ENCODE measurements around the gene B4GALNT3. TPM values are rescaled to one million over a fixed set of nuclear protein-coding genes. Genes with fewer than 3 reads are reported as not detected.

B4GALNT3 gene
- total RNA-seq, 1 donor from 2014 or later = 67.0 TPM

DNA sequence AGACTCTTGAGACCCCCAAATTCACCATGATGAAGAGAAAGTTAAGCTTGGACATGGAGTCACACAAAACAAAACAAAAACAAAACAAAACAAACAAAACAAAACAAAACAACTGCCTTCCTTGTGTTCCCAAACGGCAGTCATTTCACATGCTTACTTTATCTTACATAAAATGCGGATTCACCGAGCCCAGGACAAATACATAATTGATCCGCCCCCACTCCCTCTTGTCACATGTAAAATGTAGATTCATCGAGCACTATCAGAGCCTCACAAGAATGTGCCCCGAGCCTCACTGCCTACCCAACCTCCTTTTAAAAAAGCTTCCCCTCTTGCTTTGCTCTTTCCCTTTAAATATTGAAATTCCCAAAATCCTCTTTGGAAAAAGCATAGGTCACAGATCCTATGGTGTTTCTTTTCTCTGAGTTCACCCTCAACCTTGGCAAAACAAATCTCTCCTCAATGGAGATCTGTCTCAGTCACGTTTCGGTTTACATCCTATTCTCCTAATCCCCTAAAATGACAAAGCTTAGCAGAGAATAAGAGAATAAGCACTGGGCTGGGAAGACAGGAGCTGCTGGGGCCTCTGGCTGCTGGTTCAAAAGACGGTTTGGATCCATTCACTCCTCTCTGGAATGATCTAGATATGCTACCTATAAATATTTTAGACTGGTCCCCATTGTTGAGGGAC, 119.8 kb downstream of the B4GALNT3 start:
- peak overlapping the region; percentile 10 for H3K27ac Mint-ChIP-seq
- TF ChIP-seq, protein P1, sequence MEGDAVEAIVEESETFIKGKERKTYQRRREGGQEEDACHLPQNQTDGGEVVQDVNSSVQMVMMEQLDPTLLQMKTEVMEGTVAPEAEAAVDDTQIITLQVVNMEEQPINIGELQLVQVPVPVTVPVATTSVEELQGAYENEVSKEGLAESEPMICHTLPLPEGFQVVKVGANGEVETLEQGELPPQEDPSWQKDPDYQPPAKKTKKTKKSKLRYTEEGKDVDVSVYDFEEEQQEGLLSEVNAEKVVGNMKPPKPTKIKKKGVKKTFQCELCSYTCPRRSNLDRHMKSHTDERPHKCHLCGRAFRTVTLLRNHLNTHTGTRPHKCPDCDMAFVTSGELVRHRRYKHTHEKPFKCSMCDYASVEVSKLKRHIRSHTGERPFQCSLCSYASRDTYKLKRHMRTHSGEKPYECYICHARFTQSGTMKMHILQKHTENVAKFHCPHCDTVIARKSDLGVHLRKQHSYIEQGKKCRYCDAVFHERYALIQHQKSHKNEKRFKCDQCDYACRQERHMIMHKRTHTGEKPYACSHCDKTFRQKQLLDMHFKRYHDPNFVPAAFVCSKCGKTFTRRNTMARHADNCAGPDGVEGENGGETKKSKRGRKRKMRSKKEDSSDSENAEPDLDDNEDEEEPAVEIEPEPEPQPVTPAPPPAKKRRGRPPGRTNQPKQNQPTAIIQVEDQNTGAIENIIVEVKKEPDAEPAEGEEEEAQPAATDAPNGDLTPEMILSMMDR (IDR thresholded peaks at IDR 0.05; ENCODE audit: unreplicated experiment) = no peak
- H3K4me3 Mint-ChIP-seq (ENCODE audit: low read depth) = no peak overlapping the region

DNA sequence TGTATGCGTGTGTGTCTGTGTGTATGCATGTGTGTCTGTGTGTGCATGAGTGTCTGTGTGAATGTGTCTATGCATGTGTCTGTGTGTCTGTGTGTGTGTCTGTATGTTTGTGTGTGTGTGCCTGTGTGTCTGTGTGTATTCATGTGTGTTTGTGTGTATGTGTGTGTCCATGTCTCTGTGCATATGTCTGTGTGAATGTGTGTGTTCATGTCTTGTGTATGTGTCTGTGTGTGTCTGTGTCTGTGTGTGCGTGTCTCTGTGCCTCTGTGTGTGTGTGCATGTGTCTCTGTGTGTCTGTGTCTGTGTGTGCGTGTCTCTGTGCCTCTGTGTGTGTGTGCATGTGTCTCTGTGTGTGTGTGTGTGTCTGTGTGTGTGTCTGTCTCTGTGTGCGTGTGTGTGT, 121.1 kb downstream of the B4GALNT3 start:
- no peak overlapping the region for H3K4me3 Mint-ChIP-seq (ENCODE audit: low read depth)
- H3K27ac Mint-ChIP-seq = no peak overlapping the region
- H3K27me3 Mint-ChIP-seq = peaks cover 22% of the 10 kb centered on the region
- no peaks in the 10 kb centered on the region for H3K9me3 Mint-ChIP-seq (ENCODE audit: low read depth)
- no peak for DNase-seq (ENCODE audit: low spot score, unreplicated experiment)
- H3K4me1 Mint-ChIP-seq (ENCODE audit: low read depth) = peaks cover 26% of the 10 kb centered on the region
- no peaks in the 10 kb centered on the region for H3K36me3 Mint-ChIP-seq (ENCODE audit: insufficient read depth)
- TF ChIP-seq, protein P1 (IDR thresholded peaks at IDR 0.05; ENCODE audit: unreplicated experiment) = no peak

More for the DNA sequence above, 119.8 kb downstream of the B4GALNT3 start:
- peaks cover under 1% of the 10 kb centered on the region for H3K9me3 Mint-ChIP-seq (ENCODE audit: low read depth)
- DNase-seq (ENCODE audit: low spot score, unreplicated experiment) = no peak
- no peaks in the 10 kb centered on the region for H3K36me3 Mint-ChIP-seq (ENCODE audit: insufficient read depth)
- peaks cover 21% of the 10 kb centered on the region for H3K27me3 Mint-ChIP-seq
- peaks cover 22% of the 10 kb centered on the region for H3K4me1 Mint-ChIP-seq (ENCODE audit: low read depth)

DNA sequence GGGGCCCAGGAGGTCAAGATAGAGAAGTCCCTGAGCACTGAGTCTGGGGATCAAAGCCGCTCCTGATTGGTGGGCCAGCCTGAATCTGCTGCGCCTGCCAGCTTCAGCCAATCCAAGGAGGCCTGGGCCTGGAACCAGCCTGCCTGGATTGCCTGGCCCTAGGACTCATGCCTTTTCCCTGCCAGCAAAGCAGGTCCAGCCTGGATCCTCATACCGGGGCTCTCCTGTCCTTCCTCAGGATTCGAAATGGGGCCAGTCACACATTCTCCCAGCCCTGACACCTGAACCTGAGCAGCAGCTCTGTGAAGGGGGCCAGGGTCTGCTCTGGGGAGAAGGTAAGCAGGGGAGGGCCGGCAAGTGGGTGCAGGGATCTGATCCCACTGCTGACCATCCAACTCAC, 121.6 kb downstream of the B4GALNT3 start:
- no peaks in the 10 kb centered on the region for H3K9me3 Mint-ChIP-seq (ENCODE audit: low read depth)
- TF ChIP-seq, protein P1 (IDR thresholded peaks at IDR 0.05; ENCODE audit: unreplicated experiment) = no peak
- peaks cover 28% of the 10 kb centered on the region for H3K4me1 Mint-ChIP-seq (ENCODE audit: low read depth)
- H3K4me3 Mint-ChIP-seq (ENCODE audit: low read depth) = no peak overlapping the region
- peaks cover 24% of the 10 kb centered on the region for H3K27me3 Mint-ChIP-seq
- DNase-seq (ENCODE audit: low spot score, unreplicated experiment) = no peak
- no peak overlapping the region for H3K27ac Mint-ChIP-seq
- H3K36me3 Mint-ChIP-seq (ENCODE audit: insufficient read depth) = no peaks in the 10 kb centered on the region

DNA sequence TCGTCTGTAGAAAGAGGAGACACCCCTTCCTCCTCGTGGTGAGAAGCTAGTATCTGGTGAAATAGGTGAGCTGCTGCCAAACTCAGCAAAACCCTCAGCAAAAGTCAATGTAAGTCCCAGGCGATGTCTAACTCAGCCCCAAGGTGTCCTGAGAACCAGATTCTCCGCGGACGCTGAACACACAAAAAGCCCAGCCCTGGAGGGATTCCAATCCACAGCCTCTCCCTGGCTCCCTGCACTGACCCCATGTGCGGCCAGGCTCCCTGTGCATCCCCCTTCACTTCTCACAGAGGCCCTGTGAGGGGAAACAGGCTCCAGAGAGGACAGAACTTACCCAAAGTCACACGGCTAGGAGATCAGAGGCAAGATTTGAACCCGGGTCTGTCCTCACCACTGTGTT, 122.0 kb downstream of the B4GALNT3 start:
- H3K36me3 Mint-ChIP-seq (ENCODE audit: insufficient read depth) = no peaks in the 10 kb centered on the region
- H3K27me3 Mint-ChIP-seq = peaks cover 24% of the 10 kb centered on the region

DNA sequence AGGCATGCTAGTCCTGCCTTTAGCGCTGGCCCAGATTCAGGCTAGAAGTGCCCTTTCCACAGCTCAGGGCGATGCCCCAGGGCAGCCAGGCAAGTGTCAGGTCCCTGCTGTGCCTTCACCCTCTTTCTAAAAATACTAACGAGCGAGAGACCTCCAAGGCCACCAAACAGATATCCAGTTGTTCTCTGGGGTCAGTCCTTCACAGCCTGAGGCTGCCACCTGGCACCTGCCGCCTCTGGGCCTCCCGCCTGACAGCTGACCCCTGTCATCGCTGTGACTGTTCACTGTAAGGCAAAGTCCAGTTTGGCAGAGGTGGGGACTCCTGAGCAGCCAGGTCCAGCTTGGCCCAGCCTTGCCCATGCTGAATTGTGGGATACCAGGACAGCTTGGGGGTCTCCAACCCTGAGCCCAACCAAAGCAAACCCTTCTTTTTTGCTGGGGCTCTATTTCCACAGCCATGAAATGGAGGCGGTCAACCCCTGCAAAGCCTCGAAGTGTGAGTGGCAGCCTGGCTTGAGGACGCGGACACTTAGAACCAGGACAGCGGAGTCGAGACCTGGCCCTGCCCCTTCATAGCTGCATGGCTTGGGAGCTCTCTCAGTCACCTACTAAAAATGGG, 123.6 kb downstream of the B4GALNT3 start:
- Mint-ChIP-seq H3K27me3 (peaks cover 24% of the 10 kb centered on the region), H3K36me3 (ENCODE audit: insufficient read depth) (peaks cover 2% of the 10 kb centered on the region), H3K9me3 (ENCODE audit: low read depth) (peaks cover 5% of the 10 kb centered on the region), H3K27ac (no peak overlapping the region), H3K4me1 (ENCODE audit: low read depth) (peaks cover 22% of the 10 kb centered on the region), H3K4me3 (ENCODE audit: low read depth) (no peak overlapping the region)
- TF ChIP-seq, protein P1 (IDR thresholded peaks at IDR 0.05; ENCODE audit: unreplicated experiment) = peak; percentile 58
- no peak for DNase-seq (ENCODE audit: low spot score, unreplicated experiment)

More for the DNA sequence above, 122.0 kb downstream of the B4GALNT3 start:
- DNase-seq (ENCODE audit: low spot score, unreplicated experiment) = no peak
- H3K27ac Mint-ChIP-seq = no peak overlapping the region
- no peak overlapping the region for H3K4me3 Mint-ChIP-seq (ENCODE audit: low read depth)
- TF ChIP-seq, protein P1 (IDR thresholded peaks at IDR 0.05; ENCODE audit: unreplicated experiment) = no peak
- H3K4me1 Mint-ChIP-seq (ENCODE audit: low read depth) = peaks cover 30% of the 10 kb centered on the region
- no peaks in the 10 kb centered on the region for H3K9me3 Mint-ChIP-seq (ENCODE audit: low read depth)
